22Rv1 (cell line): ENCODE results near the gene OR5M8.

Experiments used
- ZFX ChIP-seq: fragments of 450-650 bp; IDR thresholded peaks from 2 replicates; pipeline ENCODE4 v1.6.1; 2017; ENCODE audit warnings: antibody characterized with exemption, borderline replicate concordance
- TF ChIP-seq, protein P1 (sequence below): fragments of 450-650 bp; IDR thresholded peaks from 2 replicates; pipeline ENCODE4 v1.5.1; 2017; ENCODE audit warnings: mild to moderate bottlenecking

- TF ChIP-seq, protein P1, sequence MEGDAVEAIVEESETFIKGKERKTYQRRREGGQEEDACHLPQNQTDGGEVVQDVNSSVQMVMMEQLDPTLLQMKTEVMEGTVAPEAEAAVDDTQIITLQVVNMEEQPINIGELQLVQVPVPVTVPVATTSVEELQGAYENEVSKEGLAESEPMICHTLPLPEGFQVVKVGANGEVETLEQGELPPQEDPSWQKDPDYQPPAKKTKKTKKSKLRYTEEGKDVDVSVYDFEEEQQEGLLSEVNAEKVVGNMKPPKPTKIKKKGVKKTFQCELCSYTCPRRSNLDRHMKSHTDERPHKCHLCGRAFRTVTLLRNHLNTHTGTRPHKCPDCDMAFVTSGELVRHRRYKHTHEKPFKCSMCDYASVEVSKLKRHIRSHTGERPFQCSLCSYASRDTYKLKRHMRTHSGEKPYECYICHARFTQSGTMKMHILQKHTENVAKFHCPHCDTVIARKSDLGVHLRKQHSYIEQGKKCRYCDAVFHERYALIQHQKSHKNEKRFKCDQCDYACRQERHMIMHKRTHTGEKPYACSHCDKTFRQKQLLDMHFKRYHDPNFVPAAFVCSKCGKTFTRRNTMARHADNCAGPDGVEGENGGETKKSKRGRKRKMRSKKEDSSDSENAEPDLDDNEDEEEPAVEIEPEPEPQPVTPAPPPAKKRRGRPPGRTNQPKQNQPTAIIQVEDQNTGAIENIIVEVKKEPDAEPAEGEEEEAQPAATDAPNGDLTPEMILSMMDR = no peak
- no peak for TF ChIP-seq ZFX
These were observed 4.4 kb downstream of the OR5M8 start for GRCh38 chr11:56486801-56487200.
